ENCODE data around the gene NAA80. TPM values are rescaled to one million over a fixed set of nuclear protein-coding genes. Genes with fewer than 3 reads are reported as not detected.

NAA80 gene
- total RNA-seq, 1 experiment from 2014 or later: 5.3 TPM

DNA sequence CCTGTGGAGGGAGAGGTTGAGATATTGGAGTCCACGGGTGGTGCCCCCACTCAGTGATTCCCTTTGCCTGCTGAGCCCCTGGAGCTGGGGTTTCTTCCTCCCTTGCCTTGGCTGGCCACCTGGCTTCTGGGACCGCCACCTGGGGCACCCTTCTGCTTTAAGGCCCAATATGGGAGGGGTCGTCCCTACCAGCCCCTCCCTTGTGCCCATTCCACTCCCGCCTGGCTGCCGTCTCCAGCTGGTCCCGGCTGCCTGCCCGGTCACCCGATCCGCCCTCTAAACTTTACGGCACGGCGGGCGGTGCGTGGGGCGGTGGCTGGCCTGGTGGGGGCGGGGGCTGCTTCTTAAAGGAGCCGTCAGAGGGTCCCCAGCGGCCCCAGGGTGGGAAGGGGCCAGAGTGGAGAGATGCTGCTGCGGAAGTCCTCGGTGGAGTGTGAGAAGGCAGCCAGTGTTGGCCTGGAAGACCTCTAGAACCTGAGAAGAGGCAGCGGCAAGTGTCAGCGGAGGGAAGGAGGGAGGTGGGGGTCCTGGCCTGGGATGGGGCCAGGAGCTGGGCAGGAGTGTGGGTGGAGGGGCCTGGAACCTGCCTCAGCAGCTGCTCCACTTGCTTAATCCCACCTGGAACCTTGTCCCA is 31.8 kb downstream of the NAA80 start:
- Histone ChIP-seq H3K4me1 (ENCODE audit: insufficient read depth, low read length, poor library complexity, severe bottlenecking) (peaks cover 20% of the 10 kb centered on the region), H3K4me3 (ENCODE audit: low read depth, low read length, poor library complexity, severe bottlenecking) (no peak overlapping the region), H3K9me3 (ENCODE audit: low read depth, low read length, poor library complexity, severe bottlenecking) (no peaks in the 10 kb centered on the region), H3K27ac (ENCODE audit: low read depth, low read length, poor library complexity, severe bottlenecking) (no peak overlapping the region), H3K27me3 (replicated peaks; ENCODE audit: insufficient read depth, low read depth, low read length, poor library complexity) (no peaks in the 10 kb centered on the region), H3K36me3 (ENCODE audit: insufficient read depth, low read length, poor library complexity, severe bottlenecking) (no peaks in the 10 kb centered on the region)
- no TSS peak for BruUV-seq (replicated peaks)
- ChIA-PET CTCF (no interaction called here), POLR2A (ENCODE audit: low non-redundant PET) (interaction anchor here (0.6 kb wide), 1 partner anchor 304 kb away, joined by 4 read pairs; no protein-coding TSS in a partner anchor)
- intact Hi-C loops (cut with micrococcal nuclease; ENCODE audit: unreplicated experiment): loop anchor here (10.0 kb wide), 1 partner anchor 143 kb away; no protein-coding TSS in a partner anchor
- no peak for DNase-seq (ENCODE audit: low spot score)
- no peak for TF ChIP-seq EZH2 (IDR thresholded peaks at IDR 0.05; ENCODE audit: borderline replicate concordance, low read depth, low read length, poor library complexity, severe bottlenecking)
- TF ChIP-seq, protein P1, sequence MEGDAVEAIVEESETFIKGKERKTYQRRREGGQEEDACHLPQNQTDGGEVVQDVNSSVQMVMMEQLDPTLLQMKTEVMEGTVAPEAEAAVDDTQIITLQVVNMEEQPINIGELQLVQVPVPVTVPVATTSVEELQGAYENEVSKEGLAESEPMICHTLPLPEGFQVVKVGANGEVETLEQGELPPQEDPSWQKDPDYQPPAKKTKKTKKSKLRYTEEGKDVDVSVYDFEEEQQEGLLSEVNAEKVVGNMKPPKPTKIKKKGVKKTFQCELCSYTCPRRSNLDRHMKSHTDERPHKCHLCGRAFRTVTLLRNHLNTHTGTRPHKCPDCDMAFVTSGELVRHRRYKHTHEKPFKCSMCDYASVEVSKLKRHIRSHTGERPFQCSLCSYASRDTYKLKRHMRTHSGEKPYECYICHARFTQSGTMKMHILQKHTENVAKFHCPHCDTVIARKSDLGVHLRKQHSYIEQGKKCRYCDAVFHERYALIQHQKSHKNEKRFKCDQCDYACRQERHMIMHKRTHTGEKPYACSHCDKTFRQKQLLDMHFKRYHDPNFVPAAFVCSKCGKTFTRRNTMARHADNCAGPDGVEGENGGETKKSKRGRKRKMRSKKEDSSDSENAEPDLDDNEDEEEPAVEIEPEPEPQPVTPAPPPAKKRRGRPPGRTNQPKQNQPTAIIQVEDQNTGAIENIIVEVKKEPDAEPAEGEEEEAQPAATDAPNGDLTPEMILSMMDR (conservative IDR thresholded peaks at IDR 0.05; ENCODE audit: low read depth, low read length): no peak

DNA sequence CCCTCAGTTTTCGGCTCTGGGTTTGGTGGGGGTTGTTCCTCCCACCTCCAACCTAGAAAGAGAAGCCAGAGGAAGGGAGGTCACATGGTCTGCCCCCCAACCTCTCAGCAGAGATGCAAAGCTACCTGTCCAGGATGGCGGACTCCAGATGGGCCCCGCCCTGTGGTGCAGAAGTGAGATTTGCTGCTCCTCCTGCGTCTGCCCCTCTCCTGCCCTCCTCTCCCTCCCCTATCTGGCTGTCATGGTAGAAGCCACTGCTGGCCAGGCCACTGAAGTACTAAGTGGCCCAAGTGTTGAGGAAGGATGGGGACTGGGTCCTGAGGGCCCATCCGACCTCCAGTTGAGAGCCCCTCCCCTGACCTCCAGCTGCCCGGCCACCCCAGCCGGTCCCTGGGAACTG is 32.4 kb downstream of the NAA80 start:
- ChIA-PET CTCF (no interaction called here), POLR2A (ENCODE audit: low non-redundant PET) (interaction anchor here (0.6 kb wide), 1 partner anchor 303 kb away, joined by 4 read pairs; no protein-coding TSS in a partner anchor)
- Histone ChIP-seq H3K36me3 (ENCODE audit: insufficient read depth, low read length, poor library complexity, severe bottlenecking) (no peaks in the 10 kb centered on the region), H3K27ac (ENCODE audit: low read depth, low read length, poor library complexity, severe bottlenecking) (no peak overlapping the region), H3K9me3 (ENCODE audit: low read depth, low read length, poor library complexity, severe bottlenecking) (no peaks in the 10 kb centered on the region), H3K4me1 (ENCODE audit: insufficient read depth, low read length, poor library complexity, severe bottlenecking) (peaks cover 20% of the 10 kb centered on the region), H3K27me3 (replicated peaks; ENCODE audit: insufficient read depth, low read depth, low read length, poor library complexity) (no peaks in the 10 kb centered on the region), H3K4me3 (ENCODE audit: low read depth, low read length, poor library complexity, severe bottlenecking) (no peak overlapping the region)
- TF ChIP-seq EZH2 (IDR thresholded peaks at IDR 0.05; ENCODE audit: borderline replicate concordance, low read depth, low read length, poor library complexity, severe bottlenecking): no peak
- TF ChIP-seq, protein P1 (conservative IDR thresholded peaks at IDR 0.05; ENCODE audit: low read depth, low read length): no peak
- intact Hi-C loops (cut with micrococcal nuclease; ENCODE audit: unreplicated experiment): loop anchor here (10.0 kb wide), 1 partner anchor 142 kb away; no protein-coding TSS in a partner anchor
- no TSS peak for BruUV-seq (replicated peaks)
- DNase-seq (ENCODE audit: low spot score): no peak

DNA sequence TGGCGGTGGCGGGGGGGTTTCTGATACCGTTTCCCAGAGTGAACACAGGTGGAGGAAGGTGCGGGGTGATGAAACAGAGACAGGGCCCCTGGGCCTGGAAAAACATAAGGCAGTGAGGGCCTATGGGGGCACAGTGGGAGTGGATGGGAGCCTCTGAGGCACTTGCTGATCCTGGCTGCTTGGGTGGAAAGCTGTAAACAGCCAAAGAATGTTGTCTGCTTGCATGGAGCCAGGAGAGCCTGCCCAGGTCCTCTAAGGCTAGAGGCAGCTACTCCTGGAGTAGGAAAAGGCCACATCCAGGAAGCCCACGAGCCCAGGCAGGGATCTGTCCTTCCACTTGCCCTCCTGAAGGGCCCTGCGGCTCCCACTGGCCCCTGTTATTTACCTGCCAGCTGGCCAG is 33.2 kb downstream of the NAA80 start:
- Histone ChIP-seq H3K4me3 (ENCODE audit: low read depth, low read length, poor library complexity, severe bottlenecking) (no peak overlapping the region), H3K4me1 (ENCODE audit: insufficient read depth, low read length, poor library complexity, severe bottlenecking) (peaks cover 20% of the 10 kb centered on the region), H3K9me3 (ENCODE audit: low read depth, low read length, poor library complexity, severe bottlenecking) (no peaks in the 10 kb centered on the region), H3K27me3 (replicated peaks; ENCODE audit: insufficient read depth, low read depth, low read length, poor library complexity) (no peaks in the 10 kb centered on the region), H3K27ac (ENCODE audit: low read depth, low read length, poor library complexity, severe bottlenecking) (no peak overlapping the region), H3K36me3 (ENCODE audit: insufficient read depth, low read length, poor library complexity, severe bottlenecking) (no peaks in the 10 kb centered on the region)
- BruUV-seq (replicated peaks): no TSS peak
- intact Hi-C loops (cut with micrococcal nuclease; ENCODE audit: unreplicated experiment): loop anchor here (10.0 kb wide), 1 partner anchor 141 kb away; no protein-coding TSS in a partner anchor
- CTCF ChIA-PET: no interaction called here
- no peak for DNase-seq (ENCODE audit: low spot score)
- TF ChIP-seq, protein P1 (conservative IDR thresholded peaks at IDR 0.05; ENCODE audit: low read depth, low read length): no peak
- no peak for TF ChIP-seq EZH2 (IDR thresholded peaks at IDR 0.05; ENCODE audit: borderline replicate concordance, low read depth, low read length, poor library complexity, severe bottlenecking)
- POLR2A ChIA-PET (ENCODE audit: low non-redundant PET): no interaction called here

Measured in A673 (cell line).